K562 (cell line): ENCODE measurements around the gene ANKRD44.

Experiments used
- CTBP1 ChIP-seq: fragments of 450-650 bp; IDR thresholded peaks from 2 replicates; pipeline ENCODE4 v1.6.1; 2016; ENCODE audit warnings: borderline replicate concordance
- E2F3 ChIP-seq: fragments of 250-450 bp; sonication (Bioruptor Pico); IDR thresholded peaks from 2 replicates; pipeline ENCODE4 v1.4.0; 2020; ENCODE audit warnings: mild to moderate bottlenecking
- EHMT2 ChIP-seq: fragments of 450-650 bp; IDR thresholded peaks from 2 replicates; pipeline ENCODE4 v1.6.1; 2018; ENCODE audit warnings: antibody characterized with exemption
- EZH2 ChIP-seq: IDR thresholded peaks from 2 replicates; pipeline ENCODE4 v1.6.1; 2012; ENCODE audit warnings: low read depth, mild to moderate bottlenecking, inconsistent platforms, low read length, borderline replicate concordance
- PHF8 ChIP-seq: fragments of 200-600 bp; sonication (generic); IDR thresholded peaks from 2 replicates; pipeline ENCODE4 v1.6.1; 2012; ENCODE audit warnings: mixed run types, mild to moderate bottlenecking, inconsistent platforms, low read length, moderate library complexity, borderline replicate concordance
- POLR2AphosphoS5 ChIP-seq: IDR thresholded peaks from 2 replicates; pipeline ENCODE4 v1.6.1; 2011; ENCODE audit warnings: mild to moderate bottlenecking, low read depth, low read length, moderate library complexity; ENCODE audit not compliant: control insufficient read depth, insufficient read depth
- YY1 ChIP-seq, 3 experiments: IDR thresholded peaks; 2 replicates each; pipeline ENCODE4 v1.6.1; 2011; ENCODE audit warnings: low read length in 2 of 3, mild to moderate bottlenecking in 2 of 3, moderate library complexity in 2 of 3, borderline replicate concordance in 1 of 3, control low read depth in 1 of 3, low read depth in 1 of 3; ENCODE audit not compliant: insufficient read depth in 3 of 3, insufficient replicate concordance in 2 of 3, control insufficient read depth in 1 of 3, insufficient read length in 1 of 3; ENCODE audit errors: extremely low read depth in 1 of 3
- ZBTB8A ChIP-seq: fragments of 450-650 bp; IDR thresholded peaks from 2 replicates; pipeline ENCODE4 v1.6.1; 2018; ENCODE audit warnings: mild to moderate bottlenecking, moderate library complexity; ENCODE audit not compliant: partially characterized antibody

- TF ChIP-seq ZBTB8A, result no peak
- TF ChIP-seq E2F3 (CRISPR knock-in tag), result no peak
- TF ChIP-seq EHMT2, result no peak
- TF ChIP-seq YY1 (IDR thresholded peaks at IDR 0.05; ENCODE audit: borderline replicate concordance in 1 of 3, control insufficient read depth in 1 of 3, extremely low read depth in 1 of 3, insufficient read depth in 3 of 3, insufficient read length in 1 of 3, insufficient replicate concordance in 2 of 3, low read depth in 1 of 3, low read length in 2 of 3), result no peak
- TF ChIP-seq CTBP1, result no peak
- TF ChIP-seq EZH2, result no peak
- TF ChIP-seq PHF8, result no peak
- no peak for TF ChIP-seq POLR2AphosphoS5
Measured at GRCh38 chr2:197042739-197043196, 267.8 kb downstream of the ANKRD44 start.
